Neutrophil (primary cell): Measurements from ENCODE around the gene FAM219A.

ENCODE experiments used
- H3K27ac ChIP-seq: fragments of 200-600 bp; sonication (generic); 2 replicates; pipeline ENCODE4 v1.5.1; 2016; ENCODE audit warnings: mild to moderate bottlenecking, moderate library complexity
- H3K27me3 ChIP-seq: fragments of 200-600 bp; sonication (generic); 2 replicates; pipeline ENCODE4 v1.6.0; 2016; ENCODE audit warnings: mild to moderate bottlenecking
- H3K36me3 ChIP-seq: fragments of 200-600 bp; sonication (generic); 2 replicates; pipeline ENCODE4 v1.5.1; 2017
- H3K4me1 ChIP-seq, 2 experiments: fragments of 200-600 bp in 1 of 2; sonication (generic) in 1 of 2; 1 replicate in 1 of 2; 2 replicates in 1 of 2; pipeline versions ENCODE4 v1.5.1 to v1.6.1; 2013 to 2016; ENCODE audit warnings: low read depth in 1 of 2, low read length in 1 of 2, mild to moderate bottlenecking in 1 of 2, moderate library complexity in 1 of 2; ENCODE audit not compliant: control insufficient read depth in 1 of 2, insufficient read depth in 1 of 2
- H3K4me3 ChIP-seq, 2 experiments: fragments of 200-600 bp in 1 of 2; sonication (generic) in 1 of 2; 1 replicate in 1 of 2; 2 replicates in 1 of 2; pipeline ENCODE4 v1.5.1; 2013 to 2016; ENCODE audit warnings: low read depth in 1 of 2, low read length in 1 of 2, mild to moderate bottlenecking in 1 of 2, moderate library complexity in 1 of 2
- H3K9me3 ChIP-seq: fragments of 200-600 bp; sonication (generic); 2 replicates; pipeline ENCODE4 v1.5.1; 2016
- TF ChIP-seq, protein P1 (sequence below): fragments of 200-600 bp; sonication (generic); IDR thresholded peaks from 2 replicates; pipeline ENCODE4 v1.5.1; 2016; ENCODE audit warnings: antibody characterized with exemption

FAM219A gene

DNA sequence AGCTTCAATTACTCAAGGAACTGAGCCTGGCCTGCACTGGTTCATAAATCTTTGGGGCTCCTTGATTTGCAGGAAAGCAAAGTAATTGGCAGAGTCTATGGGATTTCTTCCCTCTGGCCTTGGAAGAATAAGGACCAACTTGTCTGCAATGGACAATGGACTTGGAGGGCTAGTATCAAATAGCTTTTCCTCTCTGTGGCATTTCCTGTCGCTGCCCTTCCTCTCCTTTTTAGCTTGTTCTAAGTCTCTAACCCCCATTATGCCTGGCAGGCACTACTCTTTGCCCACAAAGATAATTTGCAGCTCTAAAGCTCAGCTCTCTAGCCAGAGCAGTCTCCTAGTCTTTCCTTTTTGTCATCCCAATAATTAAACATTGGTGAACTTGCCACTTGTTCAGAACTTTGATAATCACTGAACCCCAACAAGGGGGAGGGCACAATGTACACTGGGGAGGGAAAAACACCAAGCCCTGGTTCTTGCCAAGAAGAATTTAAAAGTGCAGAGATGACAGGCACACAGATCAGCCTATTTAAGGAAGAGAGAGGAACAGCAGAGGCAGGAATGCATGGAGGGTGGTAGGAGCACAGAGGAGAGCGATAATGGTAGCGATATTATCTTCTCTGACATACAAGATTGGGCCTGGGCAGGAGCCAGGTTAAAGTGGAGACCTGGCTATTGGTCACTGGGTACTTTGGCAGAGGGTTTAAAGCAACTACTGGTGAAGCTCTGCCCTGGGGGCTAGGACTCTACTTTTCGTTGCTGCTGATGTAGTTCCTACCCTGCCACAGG lies 38.5 kb downstream of the FAM219A start:
- H3K27me3 ChIP-seq: no peaks in the 10 kb centered on the region
- H3K27ac ChIP-seq: no peak overlapping the region
- no peaks in the 10 kb centered on the region for H3K9me3 ChIP-seq
- H3K36me3 ChIP-seq: no peaks in the 10 kb centered on the region
- TF ChIP-seq, protein P1, sequence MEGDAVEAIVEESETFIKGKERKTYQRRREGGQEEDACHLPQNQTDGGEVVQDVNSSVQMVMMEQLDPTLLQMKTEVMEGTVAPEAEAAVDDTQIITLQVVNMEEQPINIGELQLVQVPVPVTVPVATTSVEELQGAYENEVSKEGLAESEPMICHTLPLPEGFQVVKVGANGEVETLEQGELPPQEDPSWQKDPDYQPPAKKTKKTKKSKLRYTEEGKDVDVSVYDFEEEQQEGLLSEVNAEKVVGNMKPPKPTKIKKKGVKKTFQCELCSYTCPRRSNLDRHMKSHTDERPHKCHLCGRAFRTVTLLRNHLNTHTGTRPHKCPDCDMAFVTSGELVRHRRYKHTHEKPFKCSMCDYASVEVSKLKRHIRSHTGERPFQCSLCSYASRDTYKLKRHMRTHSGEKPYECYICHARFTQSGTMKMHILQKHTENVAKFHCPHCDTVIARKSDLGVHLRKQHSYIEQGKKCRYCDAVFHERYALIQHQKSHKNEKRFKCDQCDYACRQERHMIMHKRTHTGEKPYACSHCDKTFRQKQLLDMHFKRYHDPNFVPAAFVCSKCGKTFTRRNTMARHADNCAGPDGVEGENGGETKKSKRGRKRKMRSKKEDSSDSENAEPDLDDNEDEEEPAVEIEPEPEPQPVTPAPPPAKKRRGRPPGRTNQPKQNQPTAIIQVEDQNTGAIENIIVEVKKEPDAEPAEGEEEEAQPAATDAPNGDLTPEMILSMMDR: no peak
- H3K4me3 ChIP-seq: no peak overlapping the region
- no peaks in the 10 kb centered on the region for H3K4me1 ChIP-seq

DNA sequence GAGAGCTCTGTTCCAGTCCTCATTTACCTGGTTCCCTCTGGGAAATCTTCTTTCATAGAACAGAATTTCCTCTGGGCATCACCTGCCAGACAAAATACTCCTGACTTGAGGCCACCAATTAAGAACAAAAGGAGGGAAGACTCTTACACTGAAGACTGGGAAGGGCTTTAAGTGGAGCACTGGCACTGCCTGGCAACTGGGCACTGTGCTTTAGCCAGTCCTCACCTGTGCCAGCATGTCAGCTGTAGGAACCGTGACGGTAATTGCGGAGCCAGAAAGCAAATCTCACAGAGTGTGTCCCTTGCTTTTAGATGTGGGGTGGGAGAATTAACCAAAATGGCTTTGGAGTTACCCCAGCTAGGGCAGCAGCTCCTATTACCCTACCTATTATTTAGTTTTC lies 40.6 kb downstream of the FAM219A start:
- Histone ChIP-seq H3K27ac (no peak overlapping the region), H3K36me3 (no peaks in the 10 kb centered on the region), H3K4me3 (no peak overlapping the region), H3K27me3 (no peaks in the 10 kb centered on the region), H3K9me3 (no peaks in the 10 kb centered on the region), H3K4me1 (no peaks in the 10 kb centered on the region)
- TF ChIP-seq, protein P1: no peak

DNA sequence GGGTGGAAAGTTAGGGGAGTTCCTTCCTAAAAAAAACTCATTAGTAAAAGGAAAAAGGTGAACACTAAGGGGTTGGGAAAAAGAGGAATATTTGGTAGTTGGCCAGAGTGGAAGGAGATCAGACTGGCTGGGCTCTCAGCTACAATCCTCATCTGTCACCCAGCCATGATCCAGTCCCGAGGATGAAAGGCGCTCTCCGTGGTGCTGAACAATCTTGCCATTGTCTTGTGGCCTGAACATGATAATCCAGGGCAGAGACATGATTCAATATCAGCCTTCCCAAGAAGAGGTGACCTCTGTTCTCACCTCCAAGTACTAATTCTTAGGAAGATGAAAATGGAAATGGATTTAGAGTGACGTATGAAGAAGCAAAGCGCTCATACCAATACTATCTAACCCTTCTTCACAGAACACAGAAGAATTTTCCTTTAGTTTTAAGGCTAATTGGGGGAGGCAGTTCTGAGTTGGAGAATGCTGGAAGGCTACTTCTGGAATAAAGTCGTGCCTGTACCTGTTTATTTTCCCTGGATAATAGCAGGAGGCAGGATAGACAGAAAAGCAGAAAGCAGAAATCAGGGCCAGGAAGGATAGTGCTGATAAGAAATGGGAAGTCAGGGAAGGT lies 45.0 kb downstream of the FAM219A start:
- Histone ChIP-seq H3K9me3 (no peaks in the 10 kb centered on the region), H3K36me3 (no peaks in the 10 kb centered on the region), H3K4me1 (peaks cover 8% of the 10 kb centered on the region in 2 experiments), H3K27me3 (no peaks in the 10 kb centered on the region), H3K4me3 (no peak overlapping the region), H3K27ac (no peak overlapping the region)
- TF ChIP-seq, protein P1: no peak

DNA sequence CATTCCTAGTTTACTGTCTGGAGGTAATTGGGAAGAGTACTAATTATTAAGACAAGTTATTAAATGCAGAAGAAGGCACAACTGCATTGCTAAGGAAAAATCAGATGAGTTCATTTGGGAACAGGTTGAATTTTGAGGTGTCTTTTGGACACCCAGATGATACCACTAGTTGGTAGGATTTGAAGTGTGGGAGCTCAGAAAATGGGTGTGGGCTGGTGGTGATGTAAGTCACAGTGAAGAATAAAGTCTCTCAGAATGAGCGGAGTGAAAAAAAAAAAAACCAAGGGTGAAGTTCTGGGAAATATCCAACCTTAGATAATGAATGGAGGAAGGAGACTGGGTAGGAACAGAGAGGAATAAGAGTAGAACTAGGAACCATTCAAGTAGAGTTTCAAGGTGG lies 46.0 kb downstream of the FAM219A start:
- Histone ChIP-seq H3K36me3 (no peaks in the 10 kb centered on the region), H3K4me3 (no peak overlapping the region), H3K27ac (no peak overlapping the region), H3K9me3 (no peaks in the 10 kb centered on the region), H3K4me1 (peaks cover 18% of the 10 kb centered on the region in 2 experiments), H3K27me3 (no peaks in the 10 kb centered on the region)
- TF ChIP-seq, protein P1: no peak

DNA sequence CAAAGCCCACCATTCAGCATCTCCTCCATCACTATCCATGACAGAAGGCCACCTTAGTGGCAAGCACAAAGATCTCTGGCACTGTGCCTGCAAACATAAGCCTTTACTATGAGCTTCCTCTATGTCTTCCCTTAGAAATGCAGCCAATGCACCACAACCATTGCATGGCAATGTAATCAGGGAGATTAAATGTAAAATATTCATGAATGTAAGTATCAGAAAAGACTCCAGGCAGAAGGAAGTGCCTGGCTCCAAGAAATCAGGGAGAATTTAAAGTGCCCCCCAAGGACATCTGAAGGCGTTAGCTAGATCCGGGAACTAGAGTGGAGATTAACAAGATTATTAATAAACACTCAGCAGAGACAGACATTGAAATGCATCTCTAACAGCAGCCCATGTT lies 49.2 kb downstream of the FAM219A start:
- H3K9me3 ChIP-seq: no peaks in the 10 kb centered on the region
- TF ChIP-seq, protein P1: no peak
- H3K4me3 ChIP-seq: no peak overlapping the region
- H3K27ac ChIP-seq: no peak overlapping the region
- peaks cover 15% of the 10 kb centered on the region for H3K36me3 ChIP-seq
- H3K27me3 ChIP-seq: no peaks in the 10 kb centered on the region
- H3K4me1 ChIP-seq: peaks cover 19 to 24% of the 10 kb centered on the region in 2 experiments
